B cell (primary cell): ENCODE measurements around the gene MALL. TPM values are rescaled to one million over a fixed set of nuclear protein-coding genes. Genes with fewer than 3 reads are reported as not detected.
"Not testable (repeated sequence)": the region's sequence is repeated elsewhere in the genome, so short reads cannot be mapped to it uniquely, and the experiment has no call there.

ENCODE experiments used
- ATAC-seq: fragments of 200-7000 bp; cut with Tn5 transposase; one replicate; pipeline ENCODE4 v1.10.0; 2021; ENCODE audit warnings: low read depth, mild to moderate bottlenecking, moderate number of reproducible peaks, moderate library complexity
- CTCF ChIA-PET: fragments of 350-600 bp; sonication (Branson Sonifier 250); formaldehyde crosslinking; loops from one replicate; lab custom pipeline; 2021; ENCODE audit warnings: antibody characterized with exemption, inconsistent platforms; lab: Charles Lee
- POLR2A ChIA-PET: fragments of 350-600 bp; sonication (Branson Sonifier 250); formaldehyde crosslinking; loops from one replicate; lab custom pipeline; 2021; ENCODE audit warnings: antibody characterized with exemption; lab: Charles Lee
- DNase-seq: peaks from one replicate; pipeline ENCODE4 v3.0.0; 2013
- H2AFZ ChIP-seq: 2 replicates; pipeline ENCODE4 v1.6.1; 2012; ENCODE audit warnings: mild to moderate bottlenecking, low read depth, low read length; ENCODE audit not compliant: insufficient read depth, poor library complexity, severe bottlenecking
- H3K27ac ChIP-seq, 2 donors: 1 replicate in 1 of 2; 2 replicates in 1 of 2; pipeline ENCODE4 v1.5.1; 2012 to 2013; ENCODE audit warnings: low read length in 2 of 2, mild to moderate bottlenecking in 2 of 2, moderate library complexity in 1 of 2
- H3K27me3 ChIP-seq, 4 experiments: fragments of 200-600 bp in 1 of 4; sonication (generic) in 1 of 4; replicated peaks in 1 of 4; 1 replicate in 2 of 4; 2 replicates in 2 of 4; pipeline versions ENCODE4 v1.6.1 to v1.7.0; 2013 to 2016; ENCODE audit warnings: low read length in 3 of 4, mild to moderate bottlenecking in 2 of 4, mixed read lengths in 1 of 4, moderate library complexity in 1 of 4; ENCODE audit not compliant: insufficient read depth in 4 of 4, control insufficient read depth in 3 of 4; ENCODE audit errors: control extremely low read depth in 1 of 4
- H3K36me3 ChIP-seq, 2 experiments: replicated peaks in 1 of 2; 1 replicate in 1 of 2; 2 replicates in 1 of 2; pipeline versions ENCODE4 v1.6.1 to v1.7.1; 2013; ENCODE audit warnings: low read length in 1 of 2; ENCODE audit not compliant: insufficient read depth in 2 of 2, control insufficient read depth in 1 of 2; ENCODE audit errors: control extremely low read depth in 1 of 2, extremely low read depth in 1 of 2
- H3K4me1 ChIP-seq, 2 donors: fragments of 200-600 bp in 1 of 2; sonication (generic) in 1 of 2; 1 replicate in 1 of 2; 2 replicates in 1 of 2; pipeline versions ENCODE4 v1.5.1 to v1.6.1; 2013 to 2017; ENCODE audit warnings: low read length in 2 of 2; ENCODE audit not compliant: control insufficient read depth in 2 of 2, insufficient read depth in 2 of 2
- H3K4me2 ChIP-seq: replicated peaks from 2 replicates; pipeline ENCODE3; 2012; ENCODE audit warnings: mild to moderate bottlenecking, low read depth, low read length; ENCODE audit not compliant: poor library complexity, severe bottlenecking
- H3K4me3 ChIP-seq, 5 experiments: fragments of 200-600 bp in 1 of 5; sonication (generic) in 1 of 5; 1 replicate in 3 of 5; 2 replicates in 2 of 5; pipeline versions ENCODE4 v1.5.1 to v1.7.0; 2011 to 2016; ENCODE audit warnings: low read length in 4 of 5, mild to moderate bottlenecking in 4 of 5, low read depth in 2 of 5, control low read depth in 1 of 5, moderate library complexity in 1 of 5; ENCODE audit not compliant: insufficient read depth in 1 of 5; ENCODE audit errors: control extremely low read depth in 1 of 5, extremely low read depth in 1 of 5
- H3K79me2 ChIP-seq: fragments of 200-600 bp; sonication (generic); one replicate; pipeline ENCODE4 v1.6.0; 2016; ENCODE audit warnings: low read length; ENCODE audit not compliant: control insufficient read depth, insufficient read depth
- H3K9ac ChIP-seq: fragments of 200-600 bp; sonication (generic); 2 replicates; pipeline ENCODE4 v1.6.1; 2017; ENCODE audit warnings: mild to moderate bottlenecking, low read length, moderate library complexity
- H3K9me3 ChIP-seq, 3 donors: one replicate each; pipeline versions ENCODE4 v1.6.1 to v1.7.1; 2013; ENCODE audit warnings: low read length in 2 of 3; ENCODE audit not compliant: control insufficient read depth in 2 of 3, insufficient read depth in 1 of 3; ENCODE audit errors: control extremely low read depth in 1 of 3
- H4K20me1 ChIP-seq: 2 replicates; pipeline ENCODE4 v1.6.0; 2012; ENCODE audit warnings: mild to moderate bottlenecking, low read length; ENCODE audit not compliant: insufficient read depth, control insufficient read depth, poor library complexity, severe bottlenecking
- H3K27ac Mint-ChIP-seq: one replicate; pipeline ENCODE4 v1.8.0; 2021; ENCODE audit warnings: mixed read lengths
- H3K27me3 Mint-ChIP-seq: one replicate; pipeline ENCODE4 v1.8.0; 2021; ENCODE audit warnings: mixed read lengths
- H3K4me1 Mint-ChIP-seq: one replicate; pipeline ENCODE4 v1.8.0; 2021; ENCODE audit warnings: mixed read lengths
- H3K4me3 Mint-ChIP-seq: one replicate; pipeline ENCODE4 v1.8.0; 2021; ENCODE audit warnings: mixed read lengths
- H3K9me3 Mint-ChIP-seq: one replicate; pipeline ENCODE4 v1.8.0; 2022; ENCODE audit warnings: mixed read lengths; ENCODE audit not compliant: insufficient read depth
- CTCF ChIP-seq: fragments of 200-600 bp; IDR thresholded peaks from one replicate; pipeline ENCODE4 v1.8.0; 2022; ENCODE audit warnings: antibody characterized with exemption, mild to moderate bottlenecking
- EZH2 ChIP-seq: IDR thresholded peaks from 2 replicates; pipeline ENCODE4 v1.6.1; 2012; ENCODE audit warnings: borderline replicate concordance, low read depth, mild to moderate bottlenecking, moderate library complexity, low read length; ENCODE audit not compliant: insufficient read depth, poor library complexity, severe bottlenecking
- WGBS: methylation state at CpG from one replicate; pipeline ENCODE4 v1.1.5; 2013; ENCODE audit warnings: missing lambda C conversion rate; ENCODE audit not compliant: insufficient coverage; 5-methylcytosine and 5-hydroxymethylcytosine counted together
- intact Hi-C: fragments of 100-400 bp; cut with micrococcal nuclease; formaldehyde crosslinking; loops from one replicate; pipeline ENCODE4 v1.10.0; 2022
- polyA plus RNA-seq: library from polyadenylated mRNA; depleted of rRNA; stranded (reverse); fragments of >200 nt; gene quantifications from 2 replicates; pipeline ENCODE4 v1.2.3, GENCODE V29; 2012
- total RNA-seq, 2 donors: library from RNA; stranded (reverse); fragments of 120-200 nt in 1 of 2; gene quantifications; 1 replicate in 1 of 2; 2 replicates in 1 of 2; pipeline versions ENCODE4 v1.2.3 to v1.2.4, GENCODE V29; 2013 to 2022

Gene MALL
- total and polyA plus RNA-seq, 2 donors (not counting 1 experiment from before 2014, with no cell fraction given): not detected

- CTCF ChIA-PET: no interaction called here
These were observed 19.5 kb downstream of the MALL start for GRCh38 chr2:110095994-110096633.

GRCh38 chr2:110094884-110095534 is 20.6 kb downstream of the MALL start:
- not testable (repeated sequence) for H3K4me1 ChIP-seq

More at GRCh38 chr2:110095994-110096633, 19.5 kb downstream of the MALL start:
- no peak for TF ChIP-seq CTCF
- TF ChIP-seq EZH2: no peak
- Histone ChIP-seq H3K79me2 (no peaks in the 10 kb centered on the region), H3K27me3 (no peaks in the 10 kb centered on the region), H3K4me1 (no peaks in the 10 kb centered on the region), H3K9ac (no peak overlapping the region), H3K4me3 (no peak overlapping the region), H3K9me3 (peaks cover 0 to 3% (median 0%) of the 10 kb centered on the region in 3 donors), H3K36me3 (no peaks in the 10 kb centered on the region), H2AFZ (no peak overlapping the region), H3K27ac (no peak overlapping the region), H4K20me1 (no peaks in the 10 kb centered on the region), H3K4me2 (no peak overlapping the region)
- intact Hi-C loops: no loop called here
- WGBS: 100% methylated on average over 5 of the region's 8 CpGs
- Mint-ChIP-seq H3K4me1 (no peaks in the 10 kb centered on the region), H3K27ac (no peak overlapping the region), H3K9me3 (peaks cover 2% of the 10 kb centered on the region), H3K4me3 (no peak overlapping the region), H3K27me3 (peaks cover 4% of the 10 kb centered on the region)
- DNase-seq (no peak), ATAC-seq (no peak)
- POLR2A ChIA-PET: no interaction called here

GRCh38 chr2:110093924-110094323 is 21.7 kb downstream of the MALL start:
- intact Hi-C loops, H3K4me3 ChIP-seq, H3K4me1 ChIP-seq, H3K4me1 Mint-ChIP-seq, H3K79me2 ChIP-seq, H3K4me3 Mint-ChIP-seq, H3K4me2 ChIP-seq, CTCF ChIA-PET, H3K9ac ChIP-seq, POLR2A ChIA-PET, H3K27me3 Mint-ChIP-seq, DNase-seq, ATAC-seq, H3K9me3 ChIP-seq, H3K27ac ChIP-seq, H2AFZ ChIP-seq, H3K36me3 ChIP-seq, H3K27ac Mint-ChIP-seq, H3K9me3 Mint-ChIP-seq, H4K20me1 ChIP-seq, H3K27me3 ChIP-seq: not testable (repeated sequence)
- no CpG with 5 or more reads among the region's 6 CpGs for WGBS

More at GRCh38 chr2:110094884-110095534, 20.6 kb downstream of the MALL start:
- ATAC-seq, H2AFZ ChIP-seq, H3K4me2 ChIP-seq, CTCF ChIA-PET, DNase-seq, H3K9me3 ChIP-seq, H3K4me1 Mint-ChIP-seq, H3K27me3 ChIP-seq, H3K9ac ChIP-seq, H3K36me3 ChIP-seq, H3K9me3 Mint-ChIP-seq, H3K4me3 ChIP-seq, H3K27me3 Mint-ChIP-seq, POLR2A ChIA-PET, intact Hi-C loops, H4K20me1 ChIP-seq, H3K27ac ChIP-seq, H3K4me3 Mint-ChIP-seq, H3K79me2 ChIP-seq, H3K27ac Mint-ChIP-seq: not testable (repeated sequence)
- 76% methylated on average over 3 of the region's 6 CpGs for WGBS
